ENCODE results near the gene SLC25A46.
"Not testable (repeated sequence)": the region's sequence is repeated elsewhere in the genome, so short reads cannot be mapped to it uniquely, and the experiment has no call there.

The SLC25A46 gene

DNA sequence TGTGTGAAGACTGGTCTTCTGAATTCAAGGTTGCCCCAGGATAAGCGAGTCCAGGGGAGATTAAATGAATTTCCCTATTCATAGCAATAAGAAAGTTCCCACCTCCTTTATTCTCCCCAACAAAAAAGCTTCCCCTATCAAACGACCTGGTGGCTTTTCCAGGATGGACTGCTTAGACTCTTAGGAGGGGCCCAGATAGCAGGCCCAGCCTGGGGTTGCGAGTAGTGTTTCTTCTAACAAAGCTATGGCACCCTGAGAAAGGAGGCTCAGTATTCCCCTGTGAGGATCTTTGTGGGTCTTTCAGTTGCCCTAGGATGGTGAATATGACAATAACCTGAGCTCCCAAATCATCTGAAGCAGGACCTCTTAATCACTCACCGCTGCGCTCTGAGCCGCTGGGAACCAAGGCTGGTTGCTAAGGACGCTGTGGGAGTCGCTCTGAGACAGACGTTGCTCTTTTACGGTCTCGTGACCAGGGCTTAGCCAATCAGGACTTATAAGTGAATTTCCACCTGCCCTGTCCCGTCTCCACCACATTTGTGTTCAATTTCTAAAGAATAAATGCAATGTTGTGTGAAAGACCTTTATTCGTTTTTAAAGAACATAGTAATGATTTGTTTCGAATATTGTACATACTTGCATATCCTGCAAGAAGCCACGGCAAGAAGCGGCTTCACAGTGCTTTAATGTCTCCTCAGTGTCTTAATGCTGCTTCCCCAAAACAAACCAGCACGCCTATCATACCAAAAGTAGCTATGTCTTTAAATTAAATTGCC is 12.4 kb upstream of the SLC25A46 start, which contains the start of gene TMEM232:
Gene TMEM232 (minus strand): TSS at position 423 of the 776 bp plus-strand sequence. CDS start 59,319 bp downstream, outside the sequence.
- Histone ChIP-seq H3K9ac (ENCODE audit: low read length) (no peak within 1 kb of the TSS), H3F3A (ENCODE audit: insufficient read depth) (no peaks in the 10 kb centered on the region), H3K79me2 (ENCODE audit: insufficient read depth, low read length) (no peaks in the 10 kb centered on the region), H3K9me3 (ENCODE audit: insufficient read depth, low read length) (no peaks in the 10 kb centered on the region), H3K27me3 (ENCODE audit: low read length) (no peaks in the 10 kb centered on the region), H3K36me3 (ENCODE audit: low read length) (no peaks in the 10 kb centered on the region), H3K4me2 (ENCODE audit: low read depth, low read length, poor library complexity, severe bottlenecking) (no peak within 1 kb of the TSS), H3K9me2 (replicated peaks; ENCODE audit: insufficient read depth, low read length) (no peaks in the 10 kb centered on the region), H3K27ac (ENCODE audit: low read depth, low read length) (no peak within 1 kb of the TSS), H2AFZ (ENCODE audit: low read depth, low read length, severe bottlenecking) (no peak within 1 kb of the TSS), H4K20me1 (ENCODE audit: low read depth, low read length) (no peaks in the 10 kb centered on the region), H3K4me3 (ENCODE audit: insufficient read depth, low read length, poor library complexity, severe bottlenecking) (no peak within 1 kb of the TSS)
- TF ChIP-seq, protein P1, sequence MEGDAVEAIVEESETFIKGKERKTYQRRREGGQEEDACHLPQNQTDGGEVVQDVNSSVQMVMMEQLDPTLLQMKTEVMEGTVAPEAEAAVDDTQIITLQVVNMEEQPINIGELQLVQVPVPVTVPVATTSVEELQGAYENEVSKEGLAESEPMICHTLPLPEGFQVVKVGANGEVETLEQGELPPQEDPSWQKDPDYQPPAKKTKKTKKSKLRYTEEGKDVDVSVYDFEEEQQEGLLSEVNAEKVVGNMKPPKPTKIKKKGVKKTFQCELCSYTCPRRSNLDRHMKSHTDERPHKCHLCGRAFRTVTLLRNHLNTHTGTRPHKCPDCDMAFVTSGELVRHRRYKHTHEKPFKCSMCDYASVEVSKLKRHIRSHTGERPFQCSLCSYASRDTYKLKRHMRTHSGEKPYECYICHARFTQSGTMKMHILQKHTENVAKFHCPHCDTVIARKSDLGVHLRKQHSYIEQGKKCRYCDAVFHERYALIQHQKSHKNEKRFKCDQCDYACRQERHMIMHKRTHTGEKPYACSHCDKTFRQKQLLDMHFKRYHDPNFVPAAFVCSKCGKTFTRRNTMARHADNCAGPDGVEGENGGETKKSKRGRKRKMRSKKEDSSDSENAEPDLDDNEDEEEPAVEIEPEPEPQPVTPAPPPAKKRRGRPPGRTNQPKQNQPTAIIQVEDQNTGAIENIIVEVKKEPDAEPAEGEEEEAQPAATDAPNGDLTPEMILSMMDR (IDR thresholded peaks at IDR 0.05; ENCODE audit: insufficient read depth, low read length, poor library complexity, severe bottlenecking) = no peak
- TF ChIP-seq EZH2phosphoT487 (conservative IDR thresholded peaks at IDR 0.05; ENCODE audit: low read length) = no peak

DNA sequence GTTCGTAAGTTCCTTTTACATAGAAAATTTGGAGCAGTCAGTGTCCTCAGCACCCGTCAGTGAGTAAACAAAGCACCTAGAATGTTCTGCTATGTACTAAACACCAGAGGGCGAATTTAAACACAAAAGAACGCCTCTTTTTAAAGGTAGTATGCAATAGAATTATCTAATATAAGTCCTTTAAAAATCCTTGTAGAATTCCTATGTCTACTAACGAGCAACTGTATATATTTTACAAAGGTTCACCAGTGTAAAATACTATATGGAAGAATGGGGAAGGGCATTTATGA is 11.8 kb upstream of the SLC25A46 start:
- H3K79me2 ChIP-seq (ENCODE audit: insufficient read depth, low read length) = no peaks in the 10 kb centered on the region
- no peak overlapping the region for H3K4me3 ChIP-seq (ENCODE audit: insufficient read depth, low read length, poor library complexity, severe bottlenecking)
- H3K9me2 ChIP-seq (replicated peaks; ENCODE audit: insufficient read depth, low read length) = no peaks in the 10 kb centered on the region
- no peaks in the 10 kb centered on the region for H3K36me3 ChIP-seq (ENCODE audit: low read length)
- TF ChIP-seq, protein P1 (IDR thresholded peaks at IDR 0.05; ENCODE audit: insufficient read depth, low read length, poor library complexity, severe bottlenecking) = no peak
- no peak for TF ChIP-seq EZH2phosphoT487 (conservative IDR thresholded peaks at IDR 0.05; ENCODE audit: low read length)
- no peaks in the 10 kb centered on the region for H3F3A ChIP-seq (ENCODE audit: insufficient read depth)
- no peak overlapping the region for H3K4me2 ChIP-seq (ENCODE audit: low read depth, low read length, poor library complexity, severe bottlenecking)
- no peak overlapping the region for H3K9ac ChIP-seq (ENCODE audit: low read length)
- H3K27ac ChIP-seq (ENCODE audit: low read depth, low read length) = no peak overlapping the region
- H3K27me3 ChIP-seq (ENCODE audit: low read length) = no peaks in the 10 kb centered on the region
- H2AFZ ChIP-seq (ENCODE audit: low read depth, low read length, severe bottlenecking) = no peak overlapping the region
- no peaks in the 10 kb centered on the region for H3K9me3 ChIP-seq (ENCODE audit: insufficient read depth, low read length)
- no peaks in the 10 kb centered on the region for H4K20me1 ChIP-seq (ENCODE audit: low read depth, low read length)

GRCh38 chr5:110731499-110731898 is 7.3 kb upstream of the SLC25A46 start:
- not testable (repeated sequence) for H3K36me3 ChIP-seq (ENCODE audit: low read length); H2AFZ ChIP-seq (ENCODE audit: low read depth, low read length, severe bottlenecking); H3K4me3 ChIP-seq (ENCODE audit: insufficient read depth, low read length, poor library complexity, severe bottlenecking); H3F3A ChIP-seq (ENCODE audit: insufficient read depth); H3K9me2 ChIP-seq (replicated peaks; ENCODE audit: insufficient read depth, low read length); H4K20me1 ChIP-seq (ENCODE audit: low read depth, low read length); H3K27ac ChIP-seq (ENCODE audit: low read depth, low read length); H3K4me2 ChIP-seq (ENCODE audit: low read depth, low read length, poor library complexity, severe bottlenecking); H3K79me2 ChIP-seq (ENCODE audit: insufficient read depth, low read length); H3K27me3 ChIP-seq (ENCODE audit: low read length); H3K9ac ChIP-seq (ENCODE audit: low read length); H3K9me3 ChIP-seq (ENCODE audit: insufficient read depth, low read length)

DNA sequence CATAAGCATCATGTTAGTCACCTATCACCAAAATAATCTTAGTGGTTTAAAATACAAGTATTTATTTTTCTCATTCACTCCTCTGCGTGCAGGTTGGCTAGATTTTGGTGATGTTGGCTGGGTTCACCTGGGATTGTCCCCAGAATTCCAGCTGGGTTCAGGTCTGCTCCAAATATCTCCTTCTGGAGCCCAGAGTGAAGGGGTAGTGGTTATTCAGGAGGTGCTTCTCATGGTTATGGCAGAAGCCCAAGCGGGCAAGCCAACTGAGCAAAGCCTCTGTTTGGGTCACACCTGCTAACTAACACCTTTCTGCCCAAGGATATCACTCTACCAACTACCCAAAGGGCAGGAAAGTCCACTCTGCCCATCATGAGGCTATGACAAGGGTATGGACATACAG is 4.7 kb upstream of the SLC25A46 start:
- Histone ChIP-seq H3K79me2 (ENCODE audit: insufficient read depth, low read length) (0 out of 2 replicates have a peak, but pooled peaks cover 1% of the 10 kb centered on the region), H3K9ac (ENCODE audit: low read length) (no peak overlapping the region), H3K36me3 (ENCODE audit: low read length) (no peaks in the 10 kb centered on the region), H3K4me2 (ENCODE audit: low read depth, low read length, poor library complexity, severe bottlenecking) (no peak overlapping the region), H3K27me3 (ENCODE audit: low read length) (0 out of 2 replicates have a peak, but pooled peaks cover 3% of the 10 kb centered on the region), H3K9me3 (ENCODE audit: insufficient read depth, low read length) (no peaks in the 10 kb centered on the region), H3F3A (ENCODE audit: insufficient read depth) (no peaks in the 10 kb centered on the region), H3K9me2 (replicated peaks; ENCODE audit: insufficient read depth, low read length) (no peaks in the 10 kb centered on the region), H2AFZ (ENCODE audit: low read depth, low read length, severe bottlenecking) (no peak overlapping the region), H4K20me1 (ENCODE audit: low read depth, low read length) (no peaks in the 10 kb centered on the region), H3K4me3 (ENCODE audit: insufficient read depth, low read length, poor library complexity, severe bottlenecking) (no peak overlapping the region), H3K27ac (ENCODE audit: low read depth, low read length) (no peak overlapping the region)
- no peak for TF ChIP-seq EZH2phosphoT487 (conservative IDR thresholded peaks at IDR 0.05; ENCODE audit: low read length)
- TF ChIP-seq, protein P1 (IDR thresholded peaks at IDR 0.05; ENCODE audit: insufficient read depth, low read length, poor library complexity, severe bottlenecking) = no peak
